Loucy (cell line): ENCODE data around the gene GABPA.

Experiments used
- H2AFZ ChIP-seq: fragments of 200-600 bp; sonication (generic); 2 replicates; pipeline ENCODE4 v1.6.0; 2016; ENCODE audit warnings: antibody characterized with exemption, mild to moderate bottlenecking, low read length, moderate library complexity
- H3F3A ChIP-seq: fragments of 200-600 bp; 2 replicates; pipeline ENCODE4 v1.6.0; 2016; ENCODE audit warnings: antibody characterized with exemption, low read depth, mild to moderate bottlenecking
- H3K27me3 ChIP-seq: fragments of 200-600 bp; sonication (generic); 2 replicates; pipeline ENCODE4 v1.6.1; 2014; ENCODE audit warnings: low read length, mild to moderate bottlenecking; ENCODE audit not compliant: insufficient read depth, poor library complexity, severe bottlenecking
- H3K36me3 ChIP-seq: fragments of 200-600 bp; sonication (generic); 2 replicates; pipeline ENCODE4 v1.6.1; 2016; ENCODE audit warnings: low read length; ENCODE audit not compliant: insufficient read depth
- H3K4me1 ChIP-seq: fragments of 200-600 bp; sonication (generic); 2 replicates; pipeline ENCODE4 v1.5.1; 2014; ENCODE audit warnings: low read length, mild to moderate bottlenecking; ENCODE audit not compliant: insufficient read depth, poor library complexity, severe bottlenecking
- H3K4me2 ChIP-seq: fragments of 200-600 bp; sonication (generic); 2 replicates; pipeline ENCODE4 v1.6.0; 2014; ENCODE audit warnings: antibody characterized with exemption, low read length, low read depth, mild to moderate bottlenecking; ENCODE audit not compliant: poor library complexity, severe bottlenecking
- H3K4me3 ChIP-seq: fragments of 200-600 bp; sonication (generic); 2 replicates; pipeline ENCODE4 v1.5.1; 2014; ENCODE audit warnings: low read length, mild to moderate bottlenecking, mixed read lengths; ENCODE audit not compliant: poor library complexity, severe bottlenecking
- H3K79me2 ChIP-seq: fragments of 200-600 bp; sonication (generic); 2 replicates; pipeline ENCODE4 v1.6.1; 2014; ENCODE audit warnings: low read length; ENCODE audit not compliant: insufficient read depth
- H3K9ac ChIP-seq: fragments of 200-600 bp; sonication (generic); 2 replicates; pipeline ENCODE4 v1.6.0; 2014; ENCODE audit warnings: mild to moderate bottlenecking, low read depth, low read length, moderate library complexity; ENCODE audit not compliant: poor library complexity, severe bottlenecking
- H3K9me2 ChIP-seq: fragments of 200-600 bp; sonication (generic); replicated peaks from 2 replicates; pipeline ENCODE4 v1.6.1; 2016; ENCODE audit warnings: low read depth, low read length, mixed read lengths
- H3K9me3 ChIP-seq: fragments of 200-600 bp; sonication (generic); 2 replicates; pipeline ENCODE4 v1.6.1; 2014; ENCODE audit warnings: mild to moderate bottlenecking, antibody characterized with exemption, low read length, low read depth; ENCODE audit not compliant: insufficient read depth
- H4K20me1 ChIP-seq: fragments of 200-600 bp; sonication (generic); 2 replicates; pipeline ENCODE4 v1.6.0; 2014; ENCODE audit warnings: antibody characterized with exemption, low read length, mild to moderate bottlenecking; ENCODE audit not compliant: insufficient read depth, poor library complexity, severe bottlenecking
- EZH2phosphoT487 ChIP-seq: fragments of 200-600 bp; IDR thresholded peaks from 2 replicates; pipeline ENCODE4 v1.6.1; 2018; ENCODE audit warnings: antibody characterized with exemption, mild to moderate bottlenecking, moderate library complexity, borderline replicate concordance
- TF ChIP-seq, protein P1 (sequence below): fragments of 200-600 bp; sonication (generic); conservative IDR thresholded peaks from 2 replicates; pipeline ENCODE4 v1.5.1; 2014; ENCODE audit warnings: mild to moderate bottlenecking, antibody characterized with exemption, low read length

GABPA gene

GRCh38 chr21:25809013-25809412 lies 74.2 kb downstream of the GABPA start:
- TF ChIP-seq, protein P1, sequence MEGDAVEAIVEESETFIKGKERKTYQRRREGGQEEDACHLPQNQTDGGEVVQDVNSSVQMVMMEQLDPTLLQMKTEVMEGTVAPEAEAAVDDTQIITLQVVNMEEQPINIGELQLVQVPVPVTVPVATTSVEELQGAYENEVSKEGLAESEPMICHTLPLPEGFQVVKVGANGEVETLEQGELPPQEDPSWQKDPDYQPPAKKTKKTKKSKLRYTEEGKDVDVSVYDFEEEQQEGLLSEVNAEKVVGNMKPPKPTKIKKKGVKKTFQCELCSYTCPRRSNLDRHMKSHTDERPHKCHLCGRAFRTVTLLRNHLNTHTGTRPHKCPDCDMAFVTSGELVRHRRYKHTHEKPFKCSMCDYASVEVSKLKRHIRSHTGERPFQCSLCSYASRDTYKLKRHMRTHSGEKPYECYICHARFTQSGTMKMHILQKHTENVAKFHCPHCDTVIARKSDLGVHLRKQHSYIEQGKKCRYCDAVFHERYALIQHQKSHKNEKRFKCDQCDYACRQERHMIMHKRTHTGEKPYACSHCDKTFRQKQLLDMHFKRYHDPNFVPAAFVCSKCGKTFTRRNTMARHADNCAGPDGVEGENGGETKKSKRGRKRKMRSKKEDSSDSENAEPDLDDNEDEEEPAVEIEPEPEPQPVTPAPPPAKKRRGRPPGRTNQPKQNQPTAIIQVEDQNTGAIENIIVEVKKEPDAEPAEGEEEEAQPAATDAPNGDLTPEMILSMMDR = no peak
- no peak for TF ChIP-seq EZH2phosphoT487
- no peak overlapping the region for H3K9ac ChIP-seq
- H3K9me2 ChIP-seq = no peaks in the 10 kb centered on the region
- no peaks in the 10 kb centered on the region for H3F3A ChIP-seq
- H3K27me3 ChIP-seq = no peaks in the 10 kb centered on the region
- no peak overlapping the region for H3K4me3 ChIP-seq
- no peaks in the 10 kb centered on the region for H3K9me3 ChIP-seq
- H3K79me2 ChIP-seq = no peaks in the 10 kb centered on the region
- H3K4me2 ChIP-seq = no peak overlapping the region
- no peaks in the 10 kb centered on the region for H4K20me1 ChIP-seq
- H2AFZ ChIP-seq = no peak overlapping the region
- no peaks in the 10 kb centered on the region for H3K4me1 ChIP-seq
- H3K36me3 ChIP-seq = no peaks in the 10 kb centered on the region

DNA sequence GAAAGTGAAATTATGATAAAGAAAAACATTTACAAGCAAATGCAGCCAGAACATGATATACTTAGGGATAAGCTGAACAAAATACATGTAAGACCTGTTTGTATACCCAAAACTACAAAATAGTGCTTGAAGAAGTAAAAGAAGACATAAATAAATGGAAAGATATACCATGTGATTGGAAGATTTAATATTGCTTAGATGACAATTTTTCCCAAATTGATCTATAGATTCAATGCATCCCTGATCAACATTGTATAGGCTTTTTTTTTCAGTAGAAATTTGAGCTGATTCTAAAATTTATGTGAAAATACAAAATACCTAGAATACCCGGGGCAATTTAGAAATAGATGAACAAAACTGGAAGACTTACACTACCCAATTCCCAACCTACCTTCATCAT lies 76.4 kb downstream of the GABPA start:
- H4K20me1 ChIP-seq = no peaks in the 10 kb centered on the region
- no peak overlapping the region for H3K9ac ChIP-seq
- no peaks in the 10 kb centered on the region for H3K9me2 ChIP-seq
- no peaks in the 10 kb centered on the region for H3K9me3 ChIP-seq
- no peak overlapping the region for H2AFZ ChIP-seq
- H3K4me2 ChIP-seq = no peak overlapping the region
- H3K4me3 ChIP-seq = no peak overlapping the region
- TF ChIP-seq, protein P1 = no peak
- no peak for TF ChIP-seq EZH2phosphoT487
- H3K27me3 ChIP-seq = no peaks in the 10 kb centered on the region
- H3K4me1 ChIP-seq = no peaks in the 10 kb centered on the region
- no peaks in the 10 kb centered on the region for H3K79me2 ChIP-seq
- H3F3A ChIP-seq = no peaks in the 10 kb centered on the region
- no peaks in the 10 kb centered on the region for H3K36me3 ChIP-seq

- no peak overlapping the region for H3K4me2 ChIP-seq
- no peak overlapping the region for H3K4me3 ChIP-seq
- no peaks in the 10 kb centered on the region for H3K27me3 ChIP-seq
- no peak overlapping the region for H3K9ac ChIP-seq
- no peak overlapping the region for H2AFZ ChIP-seq
- H3K79me2 ChIP-seq = no peaks in the 10 kb centered on the region
- no peaks in the 10 kb centered on the region for H3K9me2 ChIP-seq
- no peaks in the 10 kb centered on the region for H3K9me3 ChIP-seq
- H3K36me3 ChIP-seq = no peaks in the 10 kb centered on the region
- H4K20me1 ChIP-seq = no peaks in the 10 kb centered on the region
- no peaks in the 10 kb centered on the region for H3K4me1 ChIP-seq
- no peaks in the 10 kb centered on the region for H3F3A ChIP-seq
- no peak for TF ChIP-seq EZH2phosphoT487
- TF ChIP-seq, protein P1 = no peak
Observed at GRCh38 chr21:25813917-25814316, 79.1 kb downstream of the GABPA start.
